Spleen (tissue), 11 donors: ENCODE data around the gene IGF2R. TPM values are rescaled to one million over a fixed set of nuclear protein-coding genes. Genes with fewer than 3 reads are reported as not detected.
A peak's percentile ranks its signal among the peaks of the same experiment; 100 is the strongest.
"Not testable (repeated sequence)": the region's sequence is repeated elsewhere in the genome, so short reads cannot be mapped to it uniquely, and the experiment has no call there.

Experiments used
- DNase-seq: peaks from one replicate; pipeline ENCODE4 v3.0.0-alpha.2; 2020
- H3K27ac ChIP-seq, 8 donors: fragments of 200-600 bp; sonication (generic) in 7 of 8; 1 replicate in 4 of 8; 2 replicates in 4 of 8; pipeline versions ENCODE4 v1.5.0 to v1.8.0; 2016 to 2021; ENCODE audit warnings: inconsistent platforms in 4 of 8, mild to moderate bottlenecking in 4 of 8, moderate library complexity in 1 of 8
- H3K27me3 ChIP-seq, 7 donors: fragments of 200-600 bp; sonication (generic) in 6 of 7; replicated peaks in 1 of 7; 1 replicate in 4 of 7; 2 replicates in 3 of 7; pipeline versions ENCODE4 v1.5.0 to v1.8.0; 2016 to 2021; ENCODE audit warnings: inconsistent platforms in 3 of 7, mild to moderate bottlenecking in 1 of 7
- H3K36me3 ChIP-seq, 6 donors: fragments of 200-600 bp; sonication (generic) in 5 of 6; 1 replicate in 4 of 6; 2 replicates in 2 of 6; pipeline versions ENCODE4 v1.5.0 to v1.8.0; 2016 to 2021; ENCODE audit warnings: inconsistent platforms in 2 of 6
- H3K4me1 ChIP-seq, 6 donors: fragments of 200-600 bp; sonication (generic) in 5 of 6; 1 replicate in 3 of 6; 2 replicates in 3 of 6; pipeline versions ENCODE4 v1.5.0 to v1.8.0; 2016 to 2021; ENCODE audit warnings: inconsistent platforms in 3 of 6
- H3K4me3 ChIP-seq, 8 donors: fragments of 200-600 bp; sonication (generic) in 7 of 8; 1 replicate in 4 of 8; 2 replicates in 4 of 8; pipeline versions ENCODE4 v1.5.0 to v1.8.0; 2016 to 2021; ENCODE audit warnings: inconsistent platforms in 4 of 8, mild to moderate bottlenecking in 4 of 8, moderate library complexity in 2 of 8
- H3K9me3 ChIP-seq, 8 donors: fragments of 200-600 bp; sonication (generic) in 7 of 8; 1 replicate in 4 of 8; 2 replicates in 4 of 8; pipeline versions ENCODE4 v1.5.0 to v1.8.0; 2016 to 2021; ENCODE audit warnings: inconsistent platforms in 4 of 8
- POLR2A ChIP-seq, 3 donors: fragments of 450-650 bp; IDR thresholded peaks; one replicate each; pipeline ENCODE4 v1.5.1; 2017; ENCODE audit warnings: antibody characterized with exemption in 3 of 3, mild to moderate bottlenecking in 1 of 3
- POLR2AphosphoS5 ChIP-seq, 3 donors: sonication (generic); formaldehyde crosslinking; IDR thresholded peaks; one replicate each; pipeline ENCODE4 v1.5.1; 2017; ENCODE audit warnings: antibody characterized with exemption in 3 of 3
- WGBS, 5 donors: extraction: QIAGEN DNeasy Blood & Tissue Kit in 3 of 5; methylation state at CpG; one replicate each; pipeline versions ENCODE4 v1.1.5 to v1.1.7; 2013 to 2018; 5-methylcytosine and 5-hydroxymethylcytosine counted together
- intact Hi-C: fragments of 100-400 bp; cut with DNase I; formaldehyde crosslinking; loops from one replicate; pipeline ENCODE4 v1.15.0; 2023; ENCODE audit warnings: low total_unique reads
- polyA plus RNA-seq, 3 donors: library from polyadenylated mRNA; stranded (reverse); fragments of 200-250 nt; gene quantifications; one replicate each; pipeline ENCODE4 v1.2.1, GENCODE V29; 2013
- total RNA-seq, 7 donors: library from RNA; depleted of rRNA in 3 of 7; stranded (reverse); fragments of >200 nt in 3 of 7; fragmentation: NEBNext Ultra II Directional in 4 of 7; extraction: Animal tissue kit (Norgen Biotek cat#: 25700) in 4 of 7; gene quantifications; one replicate each; pipeline versions ENCODE4 v1.1.0 to v1.2.1, GENCODE V29; 2016 to 2021
- TF ChIP-seq, protein P1 (sequence below), 11 experiments: fragments of 200-600 bp in 7 of 11; fragments of 450-650 bp in 4 of 11; sonication (generic) in 4 of 11; IDR thresholded peaks in 8 of 11; conservative IDR thresholded peaks in 3 of 11; 1 replicate in 7 of 11; 2 replicates in 4 of 11; pipeline versions ENCODE4 v1.4.0 to v1.8.0; 2016 to 2021; ENCODE audit warnings: antibody characterized with exemption in 11 of 11, inconsistent platforms in 4 of 11, mild to moderate bottlenecking in 1 of 11
- donor health status: healthy with polysubstance abuse.
- donor health status: DM: no; HTN: no; CAD: no; lungs with moderate emphysema.
- donor health status: DM: no; HTN: no; CAD: no.
- donor health status: Bipolar disorder and iron deficiency.
- donor health status: healthy.
- donor health status: DM: no; HTN: no; CAD: no.
- donor health status: DM: yes; HTN: yes; CAD: no.

The IGF2R gene
- total and polyA plus RNA-seq, 10 donors: 6.9 to 193 (median 159) TPM

DNA sequence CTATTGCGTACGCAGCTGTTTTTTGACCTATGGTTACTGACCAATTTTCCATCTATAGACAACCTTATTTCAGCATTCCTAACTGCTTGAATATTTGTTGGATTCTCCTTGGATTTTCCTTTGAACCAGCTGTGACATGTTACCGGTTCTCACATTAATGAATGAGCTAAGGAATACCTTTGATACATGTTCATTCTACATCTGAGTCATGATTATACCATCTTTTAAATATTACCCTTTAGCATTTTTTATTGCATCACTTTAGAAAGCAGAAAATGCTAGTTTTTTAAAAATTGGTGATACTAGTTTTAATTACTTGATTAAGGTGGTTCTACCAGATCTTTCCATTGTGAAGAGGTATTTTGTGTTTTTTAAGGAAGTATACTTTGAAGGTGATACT lies 1.9 kb upstream of the IGF2R start:
- DNase-seq: no peak
- Histone ChIP-seq H3K36me3 (no peaks in the 10 kb centered on the region), H3K9me3 (no peaks in the 10 kb centered on the region), H3K27ac (peak overlapping the region in 6 of 8 donors; percentile 54 to 98 (median 78)), H3K27me3 (no peaks in the 10 kb centered on the region), H3K4me3 (peak overlapping the region in 1 of 8 donors; percentile 35), H3K4me1 (peaks cover 16 to 57% (median 30%) of the 10 kb centered on the region in 6 donors)
- TF ChIP-seq, protein P1, sequence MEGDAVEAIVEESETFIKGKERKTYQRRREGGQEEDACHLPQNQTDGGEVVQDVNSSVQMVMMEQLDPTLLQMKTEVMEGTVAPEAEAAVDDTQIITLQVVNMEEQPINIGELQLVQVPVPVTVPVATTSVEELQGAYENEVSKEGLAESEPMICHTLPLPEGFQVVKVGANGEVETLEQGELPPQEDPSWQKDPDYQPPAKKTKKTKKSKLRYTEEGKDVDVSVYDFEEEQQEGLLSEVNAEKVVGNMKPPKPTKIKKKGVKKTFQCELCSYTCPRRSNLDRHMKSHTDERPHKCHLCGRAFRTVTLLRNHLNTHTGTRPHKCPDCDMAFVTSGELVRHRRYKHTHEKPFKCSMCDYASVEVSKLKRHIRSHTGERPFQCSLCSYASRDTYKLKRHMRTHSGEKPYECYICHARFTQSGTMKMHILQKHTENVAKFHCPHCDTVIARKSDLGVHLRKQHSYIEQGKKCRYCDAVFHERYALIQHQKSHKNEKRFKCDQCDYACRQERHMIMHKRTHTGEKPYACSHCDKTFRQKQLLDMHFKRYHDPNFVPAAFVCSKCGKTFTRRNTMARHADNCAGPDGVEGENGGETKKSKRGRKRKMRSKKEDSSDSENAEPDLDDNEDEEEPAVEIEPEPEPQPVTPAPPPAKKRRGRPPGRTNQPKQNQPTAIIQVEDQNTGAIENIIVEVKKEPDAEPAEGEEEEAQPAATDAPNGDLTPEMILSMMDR (IDR thresholded peaks at IDR 0.05 in 8 of 11, conservative IDR thresholded peaks at IDR 0.05 in 3 of 11): no peak
- TF ChIP-seq POLR2AphosphoS5 (IDR thresholded peaks at IDR 0.05) (no peak), POLR2A (IDR thresholded peaks at IDR 0.05) (no peak)
- WGBS, 5 donors: 78 to 97% (median 92%) methylated on average over 3 of the region's 3 CpGs
- intact Hi-C loops: loop anchor here (10.0 kb wide), 1 partner anchor 172 kb away; the partner anchor contains the start of gene MRPL18

DNA sequence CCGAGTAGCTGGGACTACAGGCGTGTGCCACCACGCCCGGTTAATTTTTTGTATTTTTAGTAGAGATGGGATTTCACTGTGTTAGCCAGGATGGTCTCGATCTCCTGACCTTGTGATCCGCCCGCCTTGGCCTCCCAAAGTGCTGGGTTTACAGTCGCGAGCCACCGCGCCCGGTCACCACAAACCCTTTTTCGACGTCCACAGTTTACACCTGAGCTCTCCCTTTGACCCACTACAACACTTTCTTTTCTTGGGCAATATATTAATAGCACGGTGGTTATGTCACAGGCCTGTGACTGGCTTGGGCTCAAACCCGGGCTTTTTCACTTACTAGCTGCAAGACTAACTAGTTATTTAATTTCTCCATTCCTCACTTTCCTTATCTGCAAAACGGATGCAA lies 1.3 kb upstream of the IGF2R start:
- H3K4me3 ChIP-seq: peak overlapping the region in 1 of 8 donors; percentile 98
- WGBS, 5 donors: 88 to 92% (median 90%) methylated on average over 16 to 17 of the region's 17 CpGs
- H3K27me3 ChIP-seq, H3K36me3 ChIP-seq, DNase-seq, H3K9me3 ChIP-seq: not testable (repeated sequence)
- intact Hi-C loops: loop anchor here (10.0 kb wide), 1 partner anchor 173 kb away; the partner anchor contains the start of gene MRPL18
- peak overlapping the region in 5 of 8 donors; percentile 91 to 98 (median 95) for H3K27ac ChIP-seq
- H3K4me1 ChIP-seq: peaks cover 20 to 63% (median 37%) of the 10 kb centered on the region in 6 donors

DNA sequence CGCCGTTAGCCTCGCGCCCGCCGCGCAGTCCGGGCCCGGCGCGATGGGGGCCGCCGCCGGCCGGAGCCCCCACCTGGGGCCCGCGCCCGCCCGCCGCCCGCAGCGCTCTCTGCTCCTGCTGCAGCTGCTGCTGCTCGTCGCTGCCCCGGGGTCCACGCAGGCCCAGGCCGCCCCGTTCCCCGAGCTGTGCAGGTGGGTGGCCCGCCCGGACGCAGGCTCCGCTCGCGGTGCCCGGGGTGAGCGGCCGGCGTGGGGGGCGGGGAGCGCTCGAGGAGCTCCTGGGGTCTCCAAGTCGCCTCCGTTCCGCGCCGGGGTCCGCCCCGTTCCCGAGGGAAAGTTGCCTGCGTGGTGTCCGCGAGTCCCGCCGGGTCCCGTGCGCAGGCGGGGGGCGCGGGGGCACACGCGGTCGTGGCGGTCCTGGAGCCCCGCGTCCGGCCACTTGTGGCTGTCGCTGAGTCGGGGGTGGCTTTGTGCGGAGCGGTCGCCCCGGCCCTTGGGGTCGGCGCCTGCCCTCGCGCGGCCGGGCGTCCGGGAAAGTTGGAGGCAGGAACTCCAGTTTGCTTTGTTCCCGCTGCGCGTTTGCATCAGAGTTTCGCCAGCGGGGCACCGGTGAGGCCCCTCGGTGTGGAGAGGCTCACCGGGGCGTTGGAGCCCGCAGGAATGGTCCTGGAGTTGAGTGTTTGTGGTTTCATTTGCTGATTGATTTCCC lies 476 bp downstream of the IGF2R start:
- peaks cover 26 to 80% (median 53%) of the 10 kb centered on the region in 6 donors for H3K4me1 ChIP-seq

DNA sequence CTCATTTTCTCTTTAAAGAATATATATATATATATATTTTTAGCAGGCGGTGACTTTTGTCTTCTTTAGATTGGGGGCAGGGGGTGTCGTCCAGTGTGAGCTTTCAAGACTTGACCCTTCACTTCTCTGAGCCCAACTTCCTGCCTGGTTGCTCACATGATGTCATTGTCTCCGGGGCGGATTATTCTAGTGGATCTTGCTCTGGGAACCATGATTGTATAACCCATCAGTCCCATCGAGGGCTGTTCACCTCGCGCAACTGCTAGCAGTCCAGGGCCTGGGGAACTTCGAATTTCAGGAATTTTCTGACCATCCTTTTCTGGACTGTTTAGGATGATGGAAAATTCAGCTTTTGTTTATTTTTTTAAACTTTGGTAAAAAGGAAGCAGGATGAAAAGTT lies 1.0 kb downstream of the IGF2R start:
- TF ChIP-seq, protein P1 (IDR thresholded peaks at IDR 0.05 in 8 of 11, conservative IDR thresholded peaks at IDR 0.05 in 3 of 11): no peak
- TF ChIP-seq POLR2AphosphoS5 (IDR thresholded peaks at IDR 0.05): peak in 1 of 3 donors; percentile 61
- no peak for DNase-seq
- H3K4me1 ChIP-seq: peaks cover 26 to 86% (median 59%) of the 10 kb centered on the region in 6 donors
- H3K27me3 ChIP-seq: no peaks in the 10 kb centered on the region
- WGBS, 5 donors: 14 to 20% (median 17%) methylated on average over 8 of the region's 8 CpGs
- no peaks in the 10 kb centered on the region for H3K36me3 ChIP-seq
- intact Hi-C loops: loop anchor here (10.0 kb wide), 2 partner anchors 55 to 175 kb away; partner anchors contain the start of gene MRPL18
- H3K27ac ChIP-seq: peak overlapping the region; percentile 87 to 98 (median 94)
- no peaks in the 10 kb centered on the region for H3K9me3 ChIP-seq
- peak overlapping the region; percentile 68 to 98 (median 90) for H3K4me3 ChIP-seq

More for the DNA sequence above, 476 bp downstream of the IGF2R start:
- Histone ChIP-seq H3K27me3 (no peaks in the 10 kb centered on the region), H3K27ac (peak overlapping the region; percentile 87 to 98 (median 94)), H3K36me3 (no peaks in the 10 kb centered on the region), H3K9me3 (no peaks in the 10 kb centered on the region), H3K4me3 (peak overlapping the region; percentile 68 to 98 (median 90))
- 0 to 1% (median 1%) methylated on average over 31 to 91 of the region's 91 CpGs for WGBS, 5 donors
- peak in 2 of 3 donors; percentile 62 to 68 for TF ChIP-seq POLR2AphosphoS5 (IDR thresholded peaks at IDR 0.05)
- TF ChIP-seq, protein P1 (IDR thresholded peaks at IDR 0.05 in 8 of 11, conservative IDR thresholded peaks at IDR 0.05 in 3 of 11): no peak
- intact Hi-C loops: loop anchor here (10.0 kb wide), 1 partner anchor 175 kb away; the partner anchor contains the start of gene MRPL18
- DNase-seq: peak; percentile 95
